HG02798 (cell line): ENCODE results near the gene BEAN1.

Experiments
- ATAC-seq: cut with Tn5 transposase; IDR thresholded peaks from one replicate; pipeline ENCODE4 v1.9.1; 2021; ENCODE audit warnings: mild to moderate bottlenecking; ENCODE audit not compliant: unreplicated experiment, poor library complexity

The BEAN1 gene

GRCh38 chr16:66391726-66392670, 35.1 kb upstream of the BEAN1 start:
- no peak for ATAC-seq

DNA sequence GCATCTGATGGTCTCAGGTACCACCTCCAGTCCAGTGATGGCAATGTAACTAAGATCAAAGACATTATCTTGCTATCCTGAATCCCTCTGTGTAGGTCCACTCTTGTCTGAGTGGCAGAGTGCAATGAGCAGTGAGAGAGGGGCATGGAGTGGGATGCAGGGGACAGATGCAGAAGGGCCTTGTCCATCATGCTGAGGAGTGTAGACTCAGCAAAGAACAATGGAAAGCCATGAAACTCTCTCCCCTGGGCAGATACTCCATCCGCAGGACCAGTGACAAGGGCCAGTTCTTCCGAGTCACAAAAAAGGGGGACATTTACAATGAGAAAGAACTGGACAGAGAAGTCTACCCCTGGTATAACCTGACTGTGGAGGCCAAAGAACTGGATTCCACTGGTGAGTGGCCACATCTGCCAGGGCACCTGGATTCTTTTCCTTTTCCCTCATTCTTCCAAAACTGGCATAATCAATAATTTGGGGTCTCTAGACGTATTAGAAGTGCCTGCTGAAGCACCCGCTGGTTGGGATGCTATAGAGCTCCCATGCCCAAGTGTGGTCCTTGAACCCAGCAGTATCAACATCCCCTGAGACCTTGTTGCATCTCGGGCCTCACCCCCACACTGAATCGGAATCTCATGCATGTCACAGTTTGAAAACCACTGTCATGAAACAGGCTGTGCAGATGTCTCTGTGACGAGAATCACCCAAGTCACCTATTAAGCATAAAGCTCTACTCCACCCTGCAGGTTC, 31.1 kb upstream of the BEAN1 start:
- ATAC-seq, result no peak

- no peak for ATAC-seq
Measured at GRCh38 chr16:66397736-66398433, 29.2 kb upstream of the BEAN1 start.

GRCh38 chr16:66399031-66399430, 28.1 kb upstream of the BEAN1 start:
- no peak for ATAC-seq

- no peak for ATAC-seq
Measured at GRCh38 chr16:66399930-66400329, 27.2 kb upstream of the BEAN1 start.

GRCh38 chr16:66400503-66401380, 26.4 kb upstream of the BEAN1 start:
- no peak for ATAC-seq

DNA sequence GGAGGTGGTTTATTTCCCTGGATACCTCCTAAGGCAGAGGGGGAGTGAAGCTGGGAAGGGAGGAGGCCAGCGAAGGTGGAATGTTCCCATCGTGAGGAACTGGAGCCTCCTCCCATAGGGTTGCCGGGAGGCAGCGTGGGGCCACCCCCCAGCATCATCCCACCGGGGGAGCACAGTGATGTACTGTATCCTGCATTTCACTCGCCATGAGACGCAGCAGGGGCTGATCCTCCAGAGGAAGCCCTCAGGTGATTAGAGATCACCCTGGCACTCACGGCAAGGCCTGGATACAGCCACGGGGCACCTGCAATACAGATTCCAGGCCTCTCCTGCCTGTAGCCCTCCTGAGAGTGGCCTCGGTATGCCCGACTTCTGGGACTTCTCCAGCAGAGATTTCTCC, 25.5 kb upstream of the BEAN1 start:
- no peak for ATAC-seq

- no peak for ATAC-seq
Measured at GRCh38 chr16:66402166-66402565, 24.9 kb upstream of the BEAN1 start.

- ATAC-seq, result no peak
Measured at GRCh38 chr16:66402591-66403230, 24.4 kb upstream of the BEAN1 start.

- ATAC-seq, result no peak
Measured at GRCh38 chr16:66403531-66404145, 23.5 kb upstream of the BEAN1 start.

- ATAC-seq, result no peak
Measured at GRCh38 chr16:66405057-66405783, 21.9 kb upstream of the BEAN1 start.

DNA sequence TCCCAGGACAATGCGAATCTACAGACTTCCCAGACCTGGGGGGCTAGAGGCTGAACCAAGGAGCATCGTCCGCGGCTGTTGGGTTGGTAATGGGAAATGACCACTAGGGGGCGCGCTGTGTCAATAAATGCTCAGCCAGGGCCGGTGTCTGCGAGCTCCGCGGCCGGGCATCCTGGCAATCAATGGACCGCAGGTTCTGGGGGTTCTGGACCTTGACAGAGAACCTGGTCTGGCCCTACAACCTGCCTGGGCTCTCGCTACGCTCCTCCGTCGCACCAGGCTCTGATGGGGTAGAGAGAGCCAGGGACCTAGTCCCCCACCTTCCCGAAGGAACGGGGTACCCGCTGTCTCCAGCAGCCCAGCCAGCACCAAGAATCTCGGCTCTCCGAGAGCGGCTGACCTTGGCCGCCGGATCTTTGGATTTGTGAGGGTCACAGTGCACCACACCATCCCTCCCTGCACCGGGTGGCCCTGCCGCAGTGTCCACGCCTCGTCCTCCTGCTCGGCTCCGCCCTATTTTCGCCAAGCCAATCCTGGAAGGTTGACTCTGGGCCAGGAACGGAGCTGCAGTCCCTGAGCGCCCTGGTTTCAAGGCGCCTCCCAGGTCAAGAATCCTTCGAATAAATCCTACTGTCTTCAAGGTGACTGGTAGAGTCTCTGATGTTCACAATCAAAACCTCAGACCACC, 20.4 kb upstream of the BEAN1 start:
- peak; percentile 88 for ATAC-seq

DNA sequence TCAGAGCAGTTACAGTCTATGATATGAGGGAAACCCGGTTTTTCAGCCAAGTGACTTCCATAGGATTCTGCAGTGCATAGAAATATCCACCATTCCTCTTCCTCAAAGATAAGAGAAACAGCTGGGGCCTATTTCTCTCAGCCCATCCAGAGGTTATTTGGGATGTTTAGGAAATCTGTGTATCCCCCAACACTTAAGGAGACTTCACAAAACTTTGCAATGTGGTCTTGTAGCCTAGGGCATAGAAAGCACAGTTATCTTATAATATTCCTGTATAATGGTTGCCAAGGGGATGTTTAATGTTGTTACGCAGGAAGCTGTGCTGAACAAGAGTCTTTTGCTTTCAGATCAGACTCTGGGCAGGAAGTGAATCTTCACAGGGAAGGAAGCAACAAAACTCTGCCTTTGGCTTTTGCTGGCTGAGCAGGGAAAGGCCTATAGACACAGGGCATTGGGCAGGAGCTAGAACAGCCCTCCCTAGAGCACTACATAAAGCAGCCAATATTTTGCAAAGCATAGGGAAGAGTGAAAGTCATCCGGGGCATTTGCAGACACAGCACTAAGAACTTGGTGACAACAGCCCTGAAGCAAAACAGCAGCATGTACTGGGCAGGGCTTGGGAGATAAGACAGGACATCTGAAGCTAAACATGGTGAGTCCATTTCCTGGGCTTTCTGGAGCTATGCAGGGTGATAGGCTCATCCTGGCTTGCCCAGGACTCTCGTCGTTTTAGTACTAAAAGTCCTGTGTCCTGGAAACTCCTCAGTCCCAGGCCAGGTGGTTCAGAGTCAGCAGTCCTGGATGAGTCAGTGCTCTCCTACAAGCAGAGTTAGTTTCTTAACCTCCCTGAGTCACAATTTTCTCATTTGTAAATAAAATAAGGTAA, 18.7 kb upstream of the BEAN1 start:
- ATAC-seq, result no peak

DNA sequence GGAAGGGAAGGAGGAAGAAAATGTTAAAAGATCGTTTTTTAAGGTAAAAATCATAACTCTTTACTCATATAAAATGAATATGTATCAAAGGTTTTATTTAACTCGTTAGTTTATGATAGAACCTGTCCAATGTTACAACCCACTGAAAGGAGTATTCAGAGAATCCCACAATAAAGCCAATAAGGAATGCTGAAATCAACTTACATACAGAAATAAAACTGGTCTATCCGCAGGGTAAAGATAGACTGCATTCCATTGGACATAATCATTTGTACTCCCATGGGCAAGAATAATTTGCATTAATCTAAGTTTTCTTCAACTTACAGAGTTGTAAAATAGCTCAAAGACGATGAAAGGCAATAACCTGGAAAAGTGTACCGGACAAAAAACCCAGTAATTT, 17.9 kb upstream of the BEAN1 start:
- no peak for ATAC-seq

DNA sequence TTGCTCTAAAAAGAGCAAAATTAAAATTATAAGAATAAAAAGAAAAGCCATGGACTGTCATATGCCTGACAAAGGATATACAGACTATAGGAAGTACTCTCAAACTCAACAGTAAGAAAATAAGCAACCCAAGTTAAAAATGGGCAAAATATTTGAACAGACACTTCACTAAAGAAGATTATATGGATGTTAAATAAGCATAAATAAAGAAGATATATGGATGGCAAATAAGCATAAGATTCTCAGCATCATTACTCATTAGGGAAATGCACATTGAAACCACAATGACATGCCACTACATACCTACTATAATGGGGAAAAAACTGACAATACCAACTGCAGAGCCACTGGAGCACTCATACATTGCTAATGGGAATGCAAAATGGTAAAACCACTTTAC, 14.9 kb upstream of the BEAN1 start:
- no peak for ATAC-seq

- no peak for ATAC-seq
Measured at GRCh38 chr16:66414891-66415290, 12.2 kb upstream of the BEAN1 start.

- ATAC-seq, result no peak
Measured at GRCh38 chr16:66416136-66416535, 11.0 kb upstream of the BEAN1 start.
